ENCODE measurements around the gene AMPD2. TPM values are rescaled to one million over a fixed set of nuclear protein-coding genes. Genes with fewer than 3 reads are reported as not detected.
A peak's percentile ranks its signal among the peaks of the same experiment; 100 is the strongest.

The AMPD2 gene
- total RNA-seq, 1 donor from 2014 or later, result 74.2 TPM

DNA sequence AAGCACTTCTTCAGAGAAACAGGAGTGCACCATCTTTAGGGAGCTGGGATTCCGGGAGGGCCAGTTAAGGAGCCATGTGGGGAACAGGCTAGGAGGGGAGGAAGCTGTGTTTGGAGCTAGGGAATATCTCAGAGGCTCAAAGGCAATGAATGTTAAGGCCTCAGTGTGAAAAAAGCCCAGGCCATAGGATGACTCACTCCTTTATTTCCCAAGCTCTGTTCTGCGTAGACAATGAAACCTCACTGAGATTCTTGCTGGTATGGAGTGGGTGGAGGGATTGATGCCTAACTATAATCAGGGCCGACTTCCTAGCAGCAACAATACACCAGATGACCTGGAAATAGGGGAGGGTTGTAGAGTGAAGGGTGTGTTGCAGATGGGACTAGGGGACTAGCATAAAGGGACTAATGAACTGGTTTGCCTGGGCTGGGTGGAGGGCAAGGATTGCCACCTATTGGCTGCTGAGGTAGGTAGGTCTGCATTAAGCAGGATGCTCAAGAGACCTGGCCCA is 2.3 kb upstream of the AMPD2 start:
- Histone ChIP-seq H3K4me1 (peaks cover 10 to 11% of the 10 kb centered on the region in 2 donors), H3K4me3 (no peak overlapping the region), H3K36me3 (no peaks in the 10 kb centered on the region), H3K27ac (peak overlapping the region; percentile 23 to 32), H3K9me3 (no peaks in the 10 kb centered on the region), H3K27me3 (no peaks in the 10 kb centered on the region)
- no peak for DNase-seq (ENCODE audit: low spot score in 2 of 2)
- intact Hi-C loops (cut with DNase I), result no loop called here
- TF ChIP-seq, protein P1, sequence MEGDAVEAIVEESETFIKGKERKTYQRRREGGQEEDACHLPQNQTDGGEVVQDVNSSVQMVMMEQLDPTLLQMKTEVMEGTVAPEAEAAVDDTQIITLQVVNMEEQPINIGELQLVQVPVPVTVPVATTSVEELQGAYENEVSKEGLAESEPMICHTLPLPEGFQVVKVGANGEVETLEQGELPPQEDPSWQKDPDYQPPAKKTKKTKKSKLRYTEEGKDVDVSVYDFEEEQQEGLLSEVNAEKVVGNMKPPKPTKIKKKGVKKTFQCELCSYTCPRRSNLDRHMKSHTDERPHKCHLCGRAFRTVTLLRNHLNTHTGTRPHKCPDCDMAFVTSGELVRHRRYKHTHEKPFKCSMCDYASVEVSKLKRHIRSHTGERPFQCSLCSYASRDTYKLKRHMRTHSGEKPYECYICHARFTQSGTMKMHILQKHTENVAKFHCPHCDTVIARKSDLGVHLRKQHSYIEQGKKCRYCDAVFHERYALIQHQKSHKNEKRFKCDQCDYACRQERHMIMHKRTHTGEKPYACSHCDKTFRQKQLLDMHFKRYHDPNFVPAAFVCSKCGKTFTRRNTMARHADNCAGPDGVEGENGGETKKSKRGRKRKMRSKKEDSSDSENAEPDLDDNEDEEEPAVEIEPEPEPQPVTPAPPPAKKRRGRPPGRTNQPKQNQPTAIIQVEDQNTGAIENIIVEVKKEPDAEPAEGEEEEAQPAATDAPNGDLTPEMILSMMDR (IDR thresholded peaks at IDR 0.05), result no peak

DNA sequence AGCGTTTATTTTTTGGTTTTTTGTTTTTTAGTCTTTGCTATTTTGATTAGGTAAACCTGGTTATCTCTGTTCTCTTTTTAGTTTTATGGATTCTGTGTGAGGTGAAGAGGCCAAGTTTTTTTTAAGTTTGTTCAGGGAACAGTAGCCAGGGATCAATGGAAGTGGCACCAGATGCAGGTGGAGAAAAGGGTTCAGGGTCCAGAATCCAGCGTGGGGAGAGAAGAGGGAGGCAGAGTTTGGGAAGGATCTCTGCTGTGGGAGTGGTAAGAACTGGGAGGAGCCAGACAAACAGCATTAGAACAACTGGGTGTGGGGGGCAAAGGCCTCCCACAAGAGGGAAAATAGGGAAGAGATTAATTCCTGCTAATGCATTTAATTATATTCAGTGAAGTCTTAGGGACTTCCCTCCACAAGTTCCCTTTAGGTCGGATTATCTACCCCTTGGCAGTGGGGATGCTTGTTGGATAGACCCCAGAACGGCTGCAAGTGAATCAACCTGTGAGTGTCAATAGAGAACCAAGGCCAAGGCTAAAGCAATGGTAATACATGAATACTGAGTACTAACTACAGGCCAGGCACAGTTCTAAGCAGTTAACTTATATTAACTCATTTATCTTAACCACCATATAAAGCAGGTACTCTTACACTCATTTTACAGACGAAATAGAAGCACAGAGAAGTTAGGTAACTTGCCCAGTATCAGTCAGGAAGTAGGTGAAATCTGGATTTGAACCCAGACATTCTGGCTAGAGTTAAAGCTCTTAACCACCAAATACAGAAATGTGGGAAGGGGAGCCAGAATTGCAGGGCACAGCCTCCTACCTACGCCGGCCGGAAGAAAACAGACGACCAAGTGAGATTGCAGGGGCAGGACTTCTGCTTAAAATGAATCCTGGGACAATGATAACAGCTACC is 719 bp upstream of the AMPD2 start:
- Histone ChIP-seq H3K27ac (peak overlapping the region; percentile 84 to 89), H3K27me3 (no peaks in the 10 kb centered on the region), H3K4me1 (peaks cover 15 to 27% of the 10 kb centered on the region in 2 donors), H3K36me3 (no peaks in the 10 kb centered on the region), H3K9me3 (no peaks in the 10 kb centered on the region), H3K4me3 (peak overlapping the region; percentile 50 to 85)
- no peak for DNase-seq (ENCODE audit: low spot score in 2 of 2)
- TF ChIP-seq, protein P1 (IDR thresholded peaks at IDR 0.05), result no peak
- intact Hi-C loops (cut with DNase I), result no loop called here

DNA sequence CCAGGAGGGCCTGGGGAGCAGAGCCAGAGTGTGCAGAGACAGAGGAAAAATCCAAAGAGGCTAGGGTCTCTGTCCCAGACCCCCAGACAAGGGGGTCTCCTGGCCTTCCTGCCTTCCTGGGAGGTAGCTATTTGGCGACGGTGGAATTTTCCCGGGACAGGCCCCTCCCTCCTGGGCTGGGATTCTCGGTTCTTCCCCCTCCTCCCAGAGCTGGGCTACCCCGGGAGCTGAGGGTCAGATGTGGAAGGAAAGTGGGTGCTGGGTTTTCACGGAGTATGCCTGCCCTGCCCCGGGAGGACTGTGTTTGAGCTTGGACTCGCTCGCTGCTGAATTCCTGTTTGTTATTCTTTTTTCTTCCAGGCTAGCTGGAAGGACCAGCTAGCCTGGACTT is 759 bp downstream of the AMPD2 start:
- Histone ChIP-seq H3K4me3 (peak overlapping the region; percentile 50 to 85), H3K4me1 (peaks cover 15 to 34% of the 10 kb centered on the region in 2 donors), H3K27ac (peak overlapping the region; percentile 84 to 89), H3K36me3 (no peaks in the 10 kb centered on the region), H3K9me3 (no peaks in the 10 kb centered on the region), H3K27me3 (no peaks in the 10 kb centered on the region)
- peak in 1 of 2 donors; percentile 73 for DNase-seq (ENCODE audit: low spot score in 2 of 2)
- intact Hi-C loops (cut with DNase I), result no loop called here
- TF ChIP-seq, protein P1 (IDR thresholded peaks at IDR 0.05), result no peak

DNA sequence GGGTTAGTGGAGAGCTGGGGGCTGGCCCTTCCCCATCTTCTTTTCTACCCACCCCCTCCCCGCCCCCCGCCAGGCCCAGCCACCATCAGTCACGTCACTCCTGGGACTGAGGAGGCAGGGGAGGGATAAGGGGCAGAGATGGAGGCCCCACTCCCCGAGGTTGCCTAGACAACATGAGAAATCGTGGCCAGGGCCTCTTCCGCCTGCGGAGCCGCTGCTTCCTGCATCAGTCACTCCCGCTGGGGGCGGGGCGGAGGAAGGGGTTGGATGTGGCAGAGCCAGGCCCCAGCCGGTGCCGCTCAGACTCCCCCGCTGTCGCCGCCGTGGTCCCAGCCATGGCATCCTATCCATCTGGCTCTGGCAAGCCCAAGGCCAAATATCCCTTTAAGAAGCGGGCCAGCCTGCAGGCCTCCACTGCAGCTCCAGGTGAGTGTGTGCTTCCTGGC is 1.2 kb downstream of the AMPD2 start:
- Histone ChIP-seq H3K9me3 (no peaks in the 10 kb centered on the region), H3K4me3 (peak overlapping the region; percentile 50 to 85), H3K4me1 (peaks cover 15 to 34% of the 10 kb centered on the region in 2 donors), H3K27me3 (no peaks in the 10 kb centered on the region), H3K36me3 (no peaks in the 10 kb centered on the region), H3K27ac (peak overlapping the region; percentile 84 to 89)
- TF ChIP-seq, protein P1 (IDR thresholded peaks at IDR 0.05), result no peak
- DNase-seq (ENCODE audit: low spot score in 2 of 2), result peak; percentile 93 to 99
- intact Hi-C loops (cut with DNase I), result loop anchor here (1.0 kb wide), 1 partner anchor 73 kb away; the partner anchor contains the start of gene GNAI3

DNA sequence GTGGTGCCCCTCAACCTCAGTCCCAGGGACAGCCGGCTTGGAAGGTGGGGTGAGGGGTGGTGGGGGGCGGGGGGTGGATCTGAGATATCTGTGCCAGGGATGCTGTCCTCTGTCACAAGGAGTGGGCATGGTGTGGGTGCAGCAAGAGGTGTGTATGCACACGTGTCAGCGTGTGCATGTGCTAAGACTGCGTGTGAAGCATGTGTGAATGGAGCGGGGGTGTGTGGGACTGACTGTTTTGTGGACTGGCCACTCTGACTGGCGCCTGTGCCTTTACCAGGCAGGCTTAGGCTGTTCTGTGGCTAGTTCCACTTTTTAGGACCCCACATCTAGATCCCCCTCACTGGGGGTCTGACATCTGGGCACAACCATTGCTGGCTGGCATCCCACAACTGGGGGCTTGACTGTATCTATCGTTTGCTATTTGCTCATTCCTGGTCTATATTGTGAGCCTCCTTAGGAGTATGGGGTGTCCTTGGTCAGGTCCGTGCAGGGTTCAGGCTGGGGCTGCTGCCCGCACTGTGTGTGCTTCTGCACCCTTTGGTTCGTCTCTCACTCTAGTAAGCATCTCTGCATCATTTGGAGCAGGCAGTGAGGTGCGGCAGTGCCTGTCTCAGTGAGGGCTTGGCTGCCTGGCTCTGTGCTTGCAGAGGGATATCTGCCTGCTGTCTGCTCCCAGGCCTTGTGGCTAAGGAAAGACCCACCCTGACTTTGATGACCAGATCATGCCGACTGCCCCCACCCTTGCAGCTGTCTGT is 1.9 kb downstream of the AMPD2 start:
- H3K4me3 ChIP-seq, result peak overlapping the region; percentile 50 to 85
- TF ChIP-seq, protein P1 (IDR thresholded peaks at IDR 0.05), result no peak
- intact Hi-C loops (cut with DNase I), result loop anchor here (1.0 kb wide), 1 partner anchor 73 kb away; the partner anchor contains the start of gene GNAI3
- peaks cover 2 to 7% of the 10 kb centered on the region in 2 donors for H3K36me3 ChIP-seq
- peak overlapping the region; percentile 84 to 89 for H3K27ac ChIP-seq
- peaks cover 15 to 34% of the 10 kb centered on the region in 2 donors for H3K4me1 ChIP-seq
- no peaks in the 10 kb centered on the region for H3K27me3 ChIP-seq
- no peak for DNase-seq (ENCODE audit: low spot score in 2 of 2)
- H3K9me3 ChIP-seq, result no peaks in the 10 kb centered on the region
